Measurements from ENCODE around the gene ADD2. TPM values are rescaled to one million over a fixed set of nuclear protein-coding genes. Genes with fewer than 3 reads are reported as not detected.

ADD2 gene
- polyA plus RNA-seq, 4 donors, result 4.2 to 7.5 (median 6.1) TPM

DNA sequence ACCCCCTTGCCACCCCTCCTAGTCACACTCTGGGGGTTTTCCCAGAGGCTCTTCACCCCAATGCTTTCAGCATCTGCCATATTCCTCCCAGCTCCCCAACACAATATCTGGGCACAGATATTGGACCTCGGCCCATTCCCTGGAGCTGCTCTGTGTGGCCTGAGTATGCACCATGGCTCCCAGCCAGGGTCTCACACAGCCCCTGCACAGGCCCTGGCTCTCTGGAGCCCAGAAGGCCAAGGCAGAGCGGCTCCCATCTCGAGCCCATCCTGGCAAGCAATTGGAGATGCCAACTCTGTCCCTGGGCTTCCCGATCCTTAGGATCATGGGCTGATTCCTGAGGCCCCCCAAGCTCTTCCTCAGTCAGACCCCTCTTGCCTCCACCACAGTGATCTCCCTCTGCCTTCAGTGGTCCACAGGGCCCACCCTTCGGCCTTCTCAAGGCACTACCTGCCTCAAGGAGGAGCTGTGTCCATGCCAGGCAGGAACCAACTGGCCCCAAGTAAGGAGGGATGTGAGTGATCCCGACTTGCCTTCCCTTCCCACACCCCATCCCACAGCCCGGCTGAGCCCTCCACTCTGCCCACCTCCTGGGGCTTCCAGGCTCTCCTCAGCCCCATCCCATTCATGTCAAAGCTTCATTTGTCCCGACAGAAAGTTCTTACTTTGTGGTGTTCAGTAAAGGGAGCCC, 62.7 kb downstream of the ADD2 start:
- DNase-seq (ENCODE audit: low read depth in 4 of 4, low spot score in 2 of 4), result no peak

DNA sequence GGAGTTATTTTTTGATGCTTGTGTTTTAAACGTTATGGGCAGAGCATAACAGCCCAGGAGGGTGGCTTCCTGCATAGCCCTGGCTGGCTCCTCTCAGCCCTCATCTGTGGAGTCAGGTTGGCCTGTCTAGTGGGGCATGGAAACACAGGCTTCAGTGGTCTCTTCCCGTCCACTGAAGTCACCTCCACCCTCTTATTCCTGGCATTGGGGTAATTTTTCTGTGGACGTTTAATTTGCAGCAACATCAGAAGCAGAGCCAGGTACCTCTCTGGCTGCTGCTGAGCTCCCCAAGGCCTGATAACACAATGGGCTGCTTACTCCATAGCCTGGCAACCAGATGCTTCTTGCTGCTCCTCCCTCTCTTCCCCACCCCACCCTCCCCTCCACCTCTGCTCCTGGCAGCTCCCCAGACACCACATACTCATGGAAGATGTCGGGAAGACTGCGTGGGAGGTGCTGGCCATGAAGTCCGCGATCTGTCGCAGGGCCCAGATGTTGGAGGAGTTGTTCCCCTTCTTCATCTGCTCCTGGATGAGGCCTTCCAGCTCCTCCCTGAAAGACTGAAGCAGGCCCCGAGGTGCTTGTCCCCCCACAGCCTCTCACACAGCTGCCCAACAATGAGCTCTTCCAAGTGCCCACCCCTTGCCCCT, 64.0 kb downstream of the ADD2 start:
- no peak for DNase-seq (ENCODE audit: low read depth in 4 of 4, low spot score in 2 of 4)

GRCh38 chr2:70702711-70703395, 65.1 kb downstream of the ADD2 start:
- no peak for DNase-seq (ENCODE audit: low read depth in 4 of 4, low spot score in 2 of 4)

DNA sequence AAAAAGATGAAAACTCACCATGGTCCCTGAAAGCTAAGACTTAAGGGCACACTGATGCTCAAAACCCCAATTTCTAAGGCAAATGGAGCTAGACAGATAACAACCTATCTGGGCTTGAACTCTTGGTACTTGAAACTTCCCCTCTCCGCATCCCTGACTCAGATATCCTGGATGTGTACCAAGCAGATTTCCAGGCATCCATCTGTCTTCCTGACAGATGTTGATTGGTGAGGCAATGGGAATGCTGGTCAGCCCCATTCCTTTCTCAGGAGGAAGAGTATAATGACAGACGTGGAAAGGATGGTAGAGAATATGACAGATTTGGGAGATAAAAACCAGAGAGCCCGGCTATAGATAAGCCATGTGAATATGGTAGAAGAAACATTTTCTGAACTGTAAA, 69.2 kb downstream of the ADD2 start:
- no peak for DNase-seq (ENCODE audit: low read depth in 4 of 4, low spot score in 2 of 4)

GRCh38 chr2:70697603-70698383, 70.2 kb downstream of the ADD2 start:
- DNase-seq (ENCODE audit: low read depth in 4 of 4, low spot score in 2 of 4), result no peak

GRCh38 chr2:70696142-70696541, 71.9 kb downstream of the ADD2 start:
- no peak for DNase-seq (ENCODE audit: low read depth in 4 of 4, low spot score in 2 of 4)

- no peak for DNase-seq (ENCODE audit: low read depth in 4 of 4, low spot score in 2 of 4)
Measured at GRCh38 chr2:70692256-70692655, 75.7 kb downstream of the ADD2 start.

DNA sequence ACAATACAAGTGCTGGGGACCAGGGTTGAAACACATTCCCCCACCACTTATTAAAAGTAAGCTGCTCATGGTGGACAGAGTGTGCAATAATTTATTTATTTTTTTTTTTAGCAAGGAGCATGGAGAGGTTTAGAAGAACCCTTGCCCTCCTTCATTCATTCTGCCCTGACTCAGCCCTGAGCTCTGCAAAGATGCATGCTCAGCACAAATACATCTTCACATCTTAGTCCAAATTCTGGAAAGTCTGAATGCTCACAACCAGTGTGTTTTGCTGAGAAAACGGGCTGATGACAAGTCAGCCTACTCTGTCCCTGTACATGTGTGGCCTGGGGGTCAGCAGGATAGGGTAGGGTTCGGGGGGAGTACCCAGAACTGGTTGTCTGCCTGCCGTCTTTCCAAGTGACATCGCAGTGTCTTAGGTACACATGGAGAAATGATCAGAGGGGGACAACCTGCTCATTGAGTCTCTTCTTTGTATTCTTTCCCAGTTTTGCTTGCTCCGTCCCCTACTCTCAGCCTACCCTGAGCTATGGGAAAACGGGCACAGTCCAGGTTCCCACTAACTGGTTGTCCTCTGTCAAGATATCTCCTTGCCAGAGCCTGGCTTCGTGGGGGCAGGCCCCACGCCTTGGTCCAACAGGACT, 76.4 kb downstream of the ADD2 start:
- no peak for DNase-seq (ENCODE audit: low read depth in 4 of 4, low spot score in 2 of 4)

DNA sequence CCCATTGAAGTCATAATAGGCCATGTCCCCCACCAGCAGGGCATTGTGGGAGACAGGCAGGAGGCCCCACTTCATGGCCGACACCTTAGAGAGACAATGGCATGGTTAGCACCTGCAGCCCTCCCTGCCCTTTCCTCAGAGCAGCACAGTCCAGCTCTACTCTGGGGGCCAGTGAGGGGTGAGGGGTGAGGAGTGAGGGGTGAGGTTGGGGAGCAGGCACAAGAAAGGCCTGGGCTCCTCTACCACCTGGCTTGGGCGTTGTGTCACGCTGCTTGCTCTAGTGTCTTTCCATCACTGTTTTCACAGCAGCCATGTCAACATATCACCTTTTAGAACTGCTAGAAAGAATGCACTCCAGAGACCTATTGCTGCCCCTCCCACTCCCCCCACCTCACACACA, 77.2 kb downstream of the ADD2 start:
- DNase-seq (ENCODE audit: low read depth in 4 of 4, low spot score in 2 of 4), result no peak

DNA sequence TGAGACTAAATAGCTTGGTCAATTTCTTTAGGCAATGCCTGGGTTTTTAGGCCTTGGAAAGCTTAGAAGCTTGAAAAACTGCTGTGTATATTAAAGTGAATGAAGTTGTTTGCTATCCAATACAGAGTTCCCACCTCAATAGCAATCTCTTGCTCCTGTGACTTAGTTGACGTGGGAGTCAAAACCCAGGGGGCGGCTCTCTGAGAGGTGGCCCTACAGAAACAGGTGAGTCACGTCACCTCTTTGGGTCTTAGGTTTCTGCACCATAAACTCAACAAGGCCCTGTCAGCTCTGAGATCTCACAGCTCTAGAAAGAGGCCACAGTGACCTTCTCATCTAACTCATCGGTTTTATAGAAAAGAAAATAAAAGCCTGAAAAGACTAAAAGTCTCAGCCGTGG, 79.6 kb downstream of the ADD2 start:
- DNase-seq (ENCODE audit: low read depth in 4 of 4, low spot score in 2 of 4), result no peak

DNA sequence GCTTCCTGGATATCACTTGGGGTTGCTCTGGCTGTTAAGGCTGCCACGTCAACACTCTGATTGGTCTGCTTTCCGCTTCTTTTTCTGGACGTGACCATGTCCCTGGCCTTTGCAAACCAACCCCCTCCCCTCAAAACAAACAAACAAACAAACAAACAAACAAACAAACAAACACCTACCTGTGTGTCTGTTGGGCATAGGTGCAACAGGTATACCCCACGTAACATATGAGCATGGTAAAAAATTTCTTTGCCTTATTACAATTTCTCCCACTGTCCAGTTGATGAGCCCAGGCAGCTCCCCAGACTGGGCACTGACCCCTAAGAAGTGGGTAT, 80.6 kb downstream of the ADD2 start:
- DNase-seq (ENCODE audit: low read depth in 4 of 4, low spot score in 2 of 4), result no peak

DNA sequence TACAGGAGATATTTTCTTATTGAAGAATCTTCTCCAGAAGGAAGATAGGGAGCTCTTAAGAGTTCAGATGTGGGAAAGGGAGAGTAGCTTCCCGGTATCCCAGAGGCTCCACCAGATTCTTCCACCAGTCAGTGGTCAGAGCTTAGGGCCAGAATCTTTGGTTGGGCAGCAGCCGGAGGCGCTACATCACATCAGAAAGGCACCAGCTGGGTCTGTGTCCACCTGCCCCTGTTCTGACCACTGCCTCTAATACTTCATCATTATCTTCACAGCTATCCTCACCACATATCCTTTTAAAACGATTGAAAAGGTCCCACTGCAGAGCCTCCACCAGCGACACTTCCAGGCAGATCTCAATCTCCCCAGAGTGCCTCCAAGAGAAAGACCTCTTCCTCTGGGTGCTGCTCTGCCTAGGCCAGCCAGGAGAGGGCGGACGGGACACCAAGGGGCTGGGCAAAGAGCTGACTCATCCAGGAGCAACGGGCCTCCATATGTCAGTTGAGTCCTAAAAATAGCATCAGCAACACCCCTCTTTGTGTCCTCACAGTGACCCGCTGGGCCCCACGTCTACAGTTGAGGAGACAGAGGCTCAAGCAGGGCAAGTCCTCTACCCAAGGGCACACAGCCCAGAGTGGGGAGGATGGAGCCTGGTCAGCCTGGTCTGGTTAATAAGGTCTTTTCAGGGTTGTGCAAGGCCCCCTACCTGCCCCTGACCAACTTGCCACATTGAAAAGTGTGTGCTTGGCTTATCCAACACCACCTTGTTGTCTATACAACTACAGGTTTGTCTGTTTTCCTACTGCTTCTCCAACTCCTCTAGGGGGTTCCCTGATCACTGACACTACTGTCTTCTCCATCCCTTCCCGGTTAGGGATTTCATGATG, 81.2 kb downstream of the ADD2 start:
- DNase-seq (ENCODE audit: low read depth in 4 of 4, low spot score in 2 of 4), result no peak

DNA sequence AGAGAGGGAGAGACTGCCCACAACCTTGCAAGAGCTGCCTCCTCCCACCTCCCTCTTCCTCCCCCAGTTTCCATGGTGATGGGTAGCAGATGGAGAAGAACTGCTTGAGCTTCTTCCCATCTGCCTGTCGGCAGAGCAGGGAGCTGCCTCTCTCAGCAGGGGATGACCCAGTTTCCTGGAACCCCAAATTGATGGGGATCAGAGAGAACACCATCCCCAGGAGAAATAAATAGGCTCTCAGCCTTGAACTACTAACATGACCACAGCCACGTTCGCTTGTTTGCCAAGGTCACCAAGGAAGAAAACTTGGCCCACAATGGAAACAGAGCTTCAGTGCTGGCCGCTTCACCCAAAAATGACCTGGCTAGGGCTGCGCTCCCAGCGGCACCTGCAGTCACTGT, 82.2 kb downstream of the ADD2 start:
- no peak for DNase-seq (ENCODE audit: low read depth in 4 of 4, low spot score in 2 of 4)

DNA sequence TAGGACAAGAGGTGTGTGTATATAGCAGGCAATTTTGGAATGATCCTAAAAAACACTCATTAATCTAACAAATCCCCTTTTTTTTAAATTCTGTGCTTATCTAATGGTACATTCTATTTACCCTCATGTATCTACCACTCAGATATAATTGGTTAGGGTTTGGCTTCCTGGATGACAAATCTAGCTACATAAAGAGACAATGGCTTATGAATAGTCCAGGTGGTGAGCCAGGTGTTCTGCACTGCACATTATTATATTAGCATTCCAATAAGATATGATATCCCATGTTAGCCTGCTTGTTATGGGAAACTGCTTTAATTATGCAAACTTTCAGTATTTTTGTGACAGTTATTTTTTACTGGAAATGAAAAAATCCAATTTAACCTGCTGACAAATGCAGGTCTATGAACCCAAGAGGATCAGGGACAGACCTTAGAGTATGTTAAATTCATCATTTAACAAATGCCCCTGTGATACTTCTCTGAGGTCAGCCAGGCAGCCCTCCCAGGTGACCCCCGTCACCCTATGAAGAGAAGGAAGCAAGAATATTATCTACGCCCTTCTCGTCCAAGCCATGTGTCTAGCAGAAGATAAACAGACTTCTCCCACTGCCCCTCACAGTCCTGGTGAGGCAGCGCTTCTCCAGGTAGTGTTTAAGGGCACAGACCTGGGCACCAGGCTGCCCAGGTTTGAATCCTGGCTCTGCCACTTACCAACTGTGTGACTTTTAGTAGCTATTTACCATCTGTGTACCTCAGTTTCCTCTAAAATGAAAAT, 83.0 kb downstream of the ADD2 start:
- DNase-seq (ENCODE audit: low read depth in 4 of 4, low spot score in 2 of 4), result no peak

DNA sequence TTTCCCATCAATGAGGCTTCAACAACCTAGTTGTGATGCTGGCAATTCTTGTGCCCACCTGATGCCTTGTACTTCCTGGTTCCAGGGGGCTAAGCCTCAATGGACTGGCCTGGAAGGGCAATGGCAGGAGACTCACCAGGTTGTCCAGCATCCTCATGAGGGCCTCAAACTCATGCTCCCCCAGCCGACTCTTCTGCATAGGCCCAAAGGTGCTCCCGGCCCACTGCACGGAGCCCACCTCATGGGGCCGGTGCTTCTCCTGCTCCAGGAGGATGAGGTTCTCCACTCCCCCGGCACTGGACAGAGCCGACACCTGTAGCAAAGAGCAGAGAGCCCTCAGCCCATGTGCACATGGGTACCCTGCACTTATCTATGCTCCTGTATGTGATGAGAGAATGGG, 84.5 kb downstream of the ADD2 start:
- no peak for DNase-seq (ENCODE audit: low read depth in 4 of 4, low spot score in 2 of 4)

DNA sequence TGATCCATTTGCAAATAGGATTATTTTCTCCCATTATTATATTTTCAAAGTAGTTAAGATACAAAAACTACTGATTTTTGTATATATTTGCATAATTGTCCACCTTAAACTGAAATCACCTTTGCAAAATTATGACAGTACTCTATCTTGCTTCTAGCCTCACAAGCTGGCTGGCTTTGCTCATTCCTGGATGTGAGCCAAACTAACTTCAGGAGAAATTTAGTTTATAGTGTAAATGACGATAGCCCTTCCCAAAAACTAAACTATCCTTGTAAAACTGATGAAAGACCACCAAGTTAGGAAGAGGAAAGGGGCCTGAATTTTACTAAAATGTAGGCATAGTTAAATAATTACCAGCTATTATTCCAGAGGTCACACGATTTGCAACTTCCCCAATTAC, 87.3 kb downstream of the ADD2 start:
- no peak for DNase-seq (ENCODE audit: low read depth in 4 of 4, low spot score in 2 of 4)

DNA sequence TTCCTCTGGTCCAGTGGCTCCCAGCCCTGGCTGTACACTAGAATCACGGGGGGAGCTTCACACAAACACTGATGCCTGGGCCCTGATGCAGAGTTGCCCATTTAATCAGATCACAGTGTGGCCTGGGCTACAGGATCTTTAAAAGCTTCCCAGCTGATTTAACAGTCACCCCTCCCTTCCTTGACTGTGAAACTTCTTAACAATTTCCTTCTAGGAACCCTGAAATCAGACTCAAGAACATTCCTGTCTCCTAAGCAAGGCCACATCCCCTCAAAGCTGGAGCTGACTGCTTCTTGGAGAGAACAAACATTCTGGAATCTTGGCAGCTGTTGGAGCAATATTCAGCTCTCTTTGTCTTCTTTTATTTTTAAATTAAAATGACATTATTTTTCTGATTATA, 88.7 kb downstream of the ADD2 start:
- DNase-seq (ENCODE audit: low read depth in 4 of 4, low spot score in 2 of 4), result no peak

GRCh38 chr2:70678576-70679143, 89.3 kb downstream of the ADD2 start:
- DNase-seq (ENCODE audit: low read depth in 4 of 4, low spot score in 2 of 4), result no peak
